Stimulated activated naive B cell treated with anti-CD40 and anti-IgM and Interleukin-4, amounts not matched to agents 10 μg/mL and 1 μg/mL and 100 μg/mL, for 72 hours (primary cell): Measurements from ENCODE around the gene RHO.

Source experiments
- ATAC-seq, 2 donors: fragments of 150-1000 bp; cut with Tn5 transposase; replicated peaks; 2 replicates each; pipeline ENCODE4 v1.10.0; 2021; ENCODE audit warnings: moderate library complexity in 1 of 2
- DNase-seq: peaks from one replicate; pipeline ENCODE4 v3.0.0; 2021
- H3K27ac Mint-ChIP-seq: one replicate; pipeline ENCODE4 v1.8.0; 2022; ENCODE audit warnings: mild to moderate bottlenecking, mixed read lengths
- H3K27me3 Mint-ChIP-seq, 2 donors: one replicate each; pipeline ENCODE4 v1.8.0; 2022; ENCODE audit warnings: mixed read lengths in 2 of 2
- H3K36me3 Mint-ChIP-seq, 2 donors: one replicate each; pipeline ENCODE4 v1.8.0; 2022; ENCODE audit warnings: mixed read lengths in 2 of 2, mild to moderate bottlenecking in 1 of 2
- H3K4me1 Mint-ChIP-seq, 2 donors: one replicate each; pipeline ENCODE4 v1.8.0; 2022; ENCODE audit warnings: mixed read lengths in 2 of 2, mild to moderate bottlenecking in 1 of 2
- H3K4me3 Mint-ChIP-seq, 2 donors: one replicate each; pipeline ENCODE4 v1.8.0; 2022; ENCODE audit warnings: mild to moderate bottlenecking in 2 of 2, mixed read lengths in 2 of 2, moderate library complexity in 1 of 2
- H3K9me3 Mint-ChIP-seq, 2 donors: one replicate each; pipeline ENCODE4 v1.8.0; 2022; ENCODE audit warnings: mixed read lengths in 2 of 2, mild to moderate bottlenecking in 1 of 2

Gene RHO

GRCh38 chr3:129521611-129522010 is 6.8 kb upstream of the RHO start:
- no peak for ATAC-seq
- DNase-seq: no peak
- Mint-ChIP-seq H3K4me1 (peaks cover 5 to 20% of the 10 kb centered on the region in 2 donors), H3K4me3 (no peak overlapping the region), H3K36me3 (peaks cover 2 to 20% of the 10 kb centered on the region in 2 donors), H3K27me3 (no peaks in the 10 kb centered on the region), H3K9me3 (no peaks in the 10 kb centered on the region), H3K27ac (no peak overlapping the region)

GRCh38 chr3:129522953-129523352 is 5.5 kb upstream of the RHO start:
- peaks cover 13 to 33% of the 10 kb centered on the region in 2 donors for H3K4me1 Mint-ChIP-seq
- ATAC-seq: no peak
- DNase-seq: no peak
- H3K4me3 Mint-ChIP-seq: no peak overlapping the region
- no peaks in the 10 kb centered on the region for H3K27me3 Mint-ChIP-seq
- H3K27ac Mint-ChIP-seq: no peak overlapping the region
- H3K36me3 Mint-ChIP-seq: peaks cover 2 to 10% of the 10 kb centered on the region in 2 donors
- no peaks in the 10 kb centered on the region for H3K9me3 Mint-ChIP-seq

- no peak for DNase-seq
- no peak for ATAC-seq
- Mint-ChIP-seq H3K27ac (peak overlapping the region; percentile 14), H3K4me3 (no peak overlapping the region), H3K27me3 (no peaks in the 10 kb centered on the region), H3K4me1 (peaks cover 13 to 33% of the 10 kb centered on the region in 2 donors), H3K36me3 (peaks cover 2 to 7% of the 10 kb centered on the region in 2 donors), H3K9me3 (no peaks in the 10 kb centered on the region)
These were observed 4.4 kb upstream of the RHO start for GRCh38 chr3:129524081-129524480.

- H3K4me1 Mint-ChIP-seq: peaks cover 13 to 33% of the 10 kb centered on the region in 2 donors
- H3K9me3 Mint-ChIP-seq: no peaks in the 10 kb centered on the region
- DNase-seq (peak; percentile 17), ATAC-seq (peak; percentile 21 to 46)
- H3K36me3 Mint-ChIP-seq: no peaks in the 10 kb centered on the region
- H3K27ac Mint-ChIP-seq: peak overlapping the region; percentile 74
- H3K4me3 Mint-ChIP-seq: no peak overlapping the region
- H3K27me3 Mint-ChIP-seq: no peaks in the 10 kb centered on the region
These were observed 3.0 kb upstream of the RHO start for GRCh38 chr3:129525341-129525968.

GRCh38 chr3:129526121-129526900 is 2.1 kb upstream of the RHO start:
- H3K4me1 Mint-ChIP-seq: peaks cover 13 to 33% of the 10 kb centered on the region in 2 donors
- no peaks in the 10 kb centered on the region for H3K9me3 Mint-ChIP-seq
- no peak overlapping the region for H3K4me3 Mint-ChIP-seq
- ATAC-seq: peak; percentile 99
- no peaks in the 10 kb centered on the region for H3K36me3 Mint-ChIP-seq
- peak overlapping the region; percentile 74 for H3K27ac Mint-ChIP-seq
- peaks cover 0 to 2% of the 10 kb centered on the region in 2 donors for H3K27me3 Mint-ChIP-seq
- DNase-seq: peak; percentile 75

GRCh38 chr3:129527262-129527661 is 1.2 kb upstream of the RHO start:
- Mint-ChIP-seq H3K4me1 (peaks cover 16 to 33% of the 10 kb centered on the region in 2 donors), H3K4me3 (no peak overlapping the region), H3K27ac (peak overlapping the region; percentile 69), H3K9me3 (no peaks in the 10 kb centered on the region), H3K36me3 (no peaks in the 10 kb centered on the region), H3K27me3 (peaks cover 6 to 11% of the 10 kb centered on the region in 2 donors)
- ATAC-seq (no peak), DNase-seq (no peak)

GRCh38 chr3:129529436-129530210 is 1.2 kb downstream of the RHO start:
- no peak for ATAC-seq
- no peak for DNase-seq
- Mint-ChIP-seq H3K27ac (no peak overlapping the region), H3K36me3 (no peaks in the 10 kb centered on the region), H3K4me1 (peaks cover 16 to 33% of the 10 kb centered on the region in 2 donors), H3K4me3 (no peak overlapping the region), H3K27me3 (peaks cover 6 to 12% of the 10 kb centered on the region in 2 donors), H3K9me3 (no peaks in the 10 kb centered on the region)

GRCh38 chr3:129530251-129530791 is 1.9 kb downstream of the RHO start:
- no peaks in the 10 kb centered on the region for H3K36me3 Mint-ChIP-seq
- DNase-seq (no peak), ATAC-seq (no peak)
- no peak overlapping the region for H3K27ac Mint-ChIP-seq
- peaks cover 16 to 26% of the 10 kb centered on the region in 2 donors for H3K4me1 Mint-ChIP-seq
- no peaks in the 10 kb centered on the region for H3K9me3 Mint-ChIP-seq
- no peak overlapping the region for H3K4me3 Mint-ChIP-seq
- H3K27me3 Mint-ChIP-seq: peaks cover 6 to 12% of the 10 kb centered on the region in 2 donors

GRCh38 chr3:129530821-129531220 is 2.4 kb downstream of the RHO start:
- peaks cover 16 to 21% of the 10 kb centered on the region in 2 donors for H3K4me1 Mint-ChIP-seq
- no peaks in the 10 kb centered on the region for H3K36me3 Mint-ChIP-seq
- ATAC-seq: no peak
- H3K9me3 Mint-ChIP-seq: no peaks in the 10 kb centered on the region
- H3K27me3 Mint-ChIP-seq: peaks cover 6 to 12% of the 10 kb centered on the region in 2 donors
- no peak for DNase-seq
- no peak overlapping the region for H3K27ac Mint-ChIP-seq
- no peak overlapping the region for H3K4me3 Mint-ChIP-seq

GRCh38 chr3:129531699-129532098 is 3.3 kb downstream of the RHO start:
- DNase-seq: no peak

GRCh38 chr3:129532261-129532660 is 3.8 kb downstream of the RHO start:
- Mint-ChIP-seq H3K27ac (no peak overlapping the region), H3K9me3 (no peaks in the 10 kb centered on the region)
- no peak for ATAC-seq

More at GRCh38 chr3:129531699-129532098, 3.3 kb downstream of the RHO start:
- Mint-ChIP-seq H3K4me3 (no peak overlapping the region), H3K27me3 (peaks cover 6 to 12% of the 10 kb centered on the region in 2 donors), H3K9me3 (no peaks in the 10 kb centered on the region), H3K4me1 (peaks cover 11 to 13% of the 10 kb centered on the region in 2 donors), H3K27ac (peak overlapping the region; percentile 31), H3K36me3 (no peaks in the 10 kb centered on the region)
- no peak for ATAC-seq

GRCh38 chr3:129533406-129533805 is 5.0 kb downstream of the RHO start:
- no peaks in the 10 kb centered on the region for H3K36me3 Mint-ChIP-seq

More at GRCh38 chr3:129532261-129532660, 3.8 kb downstream of the RHO start:
- DNase-seq: no peak
- H3K36me3 Mint-ChIP-seq: no peaks in the 10 kb centered on the region
- peaks cover 7% of the 10 kb centered on the region in 2 donors for H3K4me1 Mint-ChIP-seq
- no peak overlapping the region for H3K4me3 Mint-ChIP-seq
- peaks cover 6 to 12% of the 10 kb centered on the region in 2 donors for H3K27me3 Mint-ChIP-seq

GRCh38 chr3:129534428-129535027 is 6.1 kb downstream of the RHO start:
- DNase-seq (no peak), ATAC-seq (no peak)
- Mint-ChIP-seq H3K27me3 (peaks cover 6 to 12% of the 10 kb centered on the region in 2 donors), H3K4me1 (peaks cover 0 to 3% of the 10 kb centered on the region in 2 donors), H3K36me3 (no peaks in the 10 kb centered on the region), H3K27ac (no peak overlapping the region), H3K9me3 (no peaks in the 10 kb centered on the region), H3K4me3 (no peak overlapping the region)

More at GRCh38 chr3:129533406-129533805, 5.0 kb downstream of the RHO start:
- Mint-ChIP-seq H3K9me3 (no peaks in the 10 kb centered on the region), H3K27me3 (peaks cover 6 to 12% of the 10 kb centered on the region in 2 donors), H3K4me3 (no peak overlapping the region), H3K27ac (no peak overlapping the region), H3K4me1 (peaks cover 0 to 3% of the 10 kb centered on the region in 2 donors)
- DNase-seq (no peak), ATAC-seq (no peak)

GRCh38 chr3:129535075-129535474 is 6.6 kb downstream of the RHO start:
- Mint-ChIP-seq H3K4me1 (peaks cover 0 to 3% of the 10 kb centered on the region in 2 donors), H3K4me3 (no peak overlapping the region), H3K27me3 (peaks cover 6 to 12% of the 10 kb centered on the region in 2 donors), H3K36me3 (no peaks in the 10 kb centered on the region), H3K9me3 (no peaks in the 10 kb centered on the region), H3K27ac (no peak overlapping the region)
- DNase-seq (no peak), ATAC-seq (no peak)
